GM19193 (cell line): Measurements from ENCODE around the gene RARA.

ENCODE experiments used
- POLR2A ChIP-seq: IDR thresholded peaks from 4 replicates; pipeline ENCODE4 v1.6.1; 2011; ENCODE audit not compliant: insufficient read depth, insufficient read length; ENCODE audit errors: extremely low read depth

Gene RARA

GRCh38 chr17:40399185-40399584 is 90.2 kb downstream of the RARA start:
- TF ChIP-seq POLR2A: no peak

- no peak for TF ChIP-seq POLR2A
Measured at GRCh38 chr17:40402668-40403067, 93.7 kb downstream of the RARA start.

GRCh38 chr17:40404003-40404402 is 95.0 kb downstream of the RARA start:
- no peak for TF ChIP-seq POLR2A
